GM23338 (cell line): Measurements from ENCODE around the gene DLGAP3. TPM values are rescaled to one million over a fixed set of nuclear protein-coding genes. Genes with fewer than 3 reads are reported as not detected.
A peak's percentile ranks its signal among the peaks of the same experiment; 100 is the strongest.

Experiments used
- ATAC-seq: fragments of 200-7000 bp; cut with Tn5 transposase; 3 replicates; pipeline ENCODE4 v1.9.1; 2020
- DNase-seq: peaks from one replicate; pipeline ENCODE4 v3.0.0-alpha.2; 2015; ENCODE audit warnings: low spot score
- H2AFZ ChIP-seq: fragments of 200-600 bp; sonication (generic); 2 replicates; pipeline ENCODE4 v1.8.0; 2016; ENCODE audit warnings: antibody characterized with exemption, mild to moderate bottlenecking, moderate library complexity
- H3F3A ChIP-seq: fragments of 200-600 bp; sonication (generic); replicated peaks from 2 replicates; pipeline ENCODE4 v1.8.0; 2017; ENCODE audit warnings: antibody characterized with exemption, mixed run types, low read depth
- H3K27ac ChIP-seq: fragments of 200-600 bp; sonication (generic); 2 replicates; pipeline ENCODE4 v1.6.1; 2016; ENCODE audit warnings: low read depth
- H3K27me3 ChIP-seq: fragments of 200-600 bp; sonication (generic); 2 replicates; pipeline ENCODE4 v1.8.0; 2016; ENCODE audit warnings: mild to moderate bottlenecking, mixed run types, moderate library complexity; ENCODE audit not compliant: insufficient read depth
- H3K36me3 ChIP-seq: fragments of 200-600 bp; sonication (generic); 2 replicates; pipeline ENCODE4 v1.8.0; 2016; ENCODE audit warnings: mild to moderate bottlenecking; ENCODE audit not compliant: insufficient read depth
- H3K4me1 ChIP-seq: fragments of 200-600 bp; sonication (generic); 2 replicates; pipeline ENCODE4 v1.8.0; 2016; ENCODE audit warnings: mild to moderate bottlenecking, moderate library complexity; ENCODE audit not compliant: insufficient read depth
- H3K4me2 ChIP-seq: fragments of 200-600 bp; sonication (generic); 2 replicates; pipeline ENCODE4 v1.7.1; 2017; ENCODE audit warnings: mixed run types
- H3K4me3 ChIP-seq: fragments of 200-600 bp; sonication (generic); 2 replicates; pipeline ENCODE4 v1.6.1; 2016; ENCODE audit warnings: mixed run types
- H3K79me2 ChIP-seq: fragments of 200-600 bp; sonication (generic); replicated peaks from 2 replicates; pipeline ENCODE4 v1.8.0; 2017; ENCODE audit warnings: mild to moderate bottlenecking; ENCODE audit not compliant: insufficient read depth
- H3K9me2 ChIP-seq: fragments of 200-600 bp; sonication (generic); 2 replicates; pipeline ENCODE4 v1.8.0; 2017; ENCODE audit not compliant: insufficient read depth
- H4K20me1 ChIP-seq: fragments of 200-600 bp; sonication (generic); replicated peaks from 2 replicates; pipeline ENCODE4 v1.8.0; 2017; ENCODE audit warnings: mild to moderate bottlenecking; ENCODE audit not compliant: insufficient read depth
- H3K27ac Mint-ChIP-seq: 2 replicates; pipeline ENCODE4 v1.8.0; 2020; ENCODE audit warnings: inconsistent platforms, mild to moderate bottlenecking, moderate library complexity, mixed read lengths
- H3K27me3 Mint-ChIP-seq: 3 replicates; pipeline ENCODE4 v1.8.0; 2022; ENCODE audit warnings: low read depth, mild to moderate bottlenecking, moderate library complexity, mixed read lengths, inconsistent platforms; ENCODE audit not compliant: insufficient read depth, poor library complexity
- H3K36me3 Mint-ChIP-seq: 3 replicates; pipeline ENCODE4 v1.8.0; 2021; ENCODE audit warnings: low read depth, mild to moderate bottlenecking, inconsistent platforms, moderate library complexity, mixed read lengths
- H3K4me1 Mint-ChIP-seq: 3 replicates; pipeline ENCODE4 v1.8.0; 2020; ENCODE audit warnings: mild to moderate bottlenecking, inconsistent platforms, mixed read lengths
- H3K4me3 Mint-ChIP-seq: 3 replicates; pipeline ENCODE4 v1.8.0; 2021; ENCODE audit warnings: moderate library complexity, mild to moderate bottlenecking, inconsistent platforms, mixed read lengths
- H3K9me3 Mint-ChIP-seq: 3 replicates; pipeline ENCODE4 v1.8.0; 2020; ENCODE audit warnings: moderate library complexity, mild to moderate bottlenecking, inconsistent platforms, mixed read lengths
- CREB1 ChIP-seq: fragments of 250-450 bp; sonication (Bioruptor Pico); IDR thresholded peaks from 2 replicates; pipeline ENCODE4 v1.5.0; 2020; ENCODE audit warnings: low read depth, mild to moderate bottlenecking, moderate library complexity
- EZH2 ChIP-seq: fragments of 200-600 bp; sonication (generic); IDR thresholded peaks from one replicate; pipeline ENCODE4 v1.8.0; 2017; ENCODE audit warnings: antibody characterized with exemption, mild to moderate bottlenecking, low read depth; ENCODE audit not compliant: unreplicated experiment
- EZH2phosphoT487 ChIP-seq: fragments of 200-600 bp; sonication (generic); IDR thresholded peaks from one replicate; pipeline ENCODE4 v1.8.1; 2018; ENCODE audit warnings: antibody characterized with exemption; ENCODE audit not compliant: unreplicated experiment
- JUNB ChIP-seq: IDR thresholded peaks from one replicate; pipeline ENCODE4 v1.6.1; 2016; ENCODE audit warnings: antibody characterized with exemption; ENCODE audit not compliant: unreplicated experiment
- POLR2AphosphoS5 ChIP-seq: IDR thresholded peaks from 2 replicates; pipeline ENCODE4 v1.6.1; 2016; ENCODE audit warnings: antibody characterized with exemption, low read depth
- STAT1 ChIP-seq: IDR thresholded peaks from one replicate; pipeline ENCODE4 v1.6.1; 2016; ENCODE audit warnings: antibody characterized with exemption; ENCODE audit not compliant: unreplicated experiment
- polyA plus RNA-seq: library from polyadenylated mRNA; unstranded; fragments of >200 nt; fragmentation: Nextera tagmentation; extraction: Ambion mirVana; gene quantifications from 2 replicates; pipeline ENCODE4 v1.2.1, GENCODE V29; 2016
- total RNA-seq: library from RNA; depleted of rRNA; stranded (reverse); fragments of >200 nt; shearing (Covaris generic); gene quantifications from 2 replicates; pipeline ENCODE4 v1.2.3, GENCODE V29; 2014
- TF ChIP-seq, protein P1 (sequence below): IDR thresholded peaks from 2 replicates; pipeline ENCODE4 v1.6.1; 2016; ENCODE audit warnings: antibody characterized with exemption
- TF ChIP-seq, protein P2 (sequence below), 2 experiments: fragments of 200-600 bp in 1 of 2; sonication (generic) in 1 of 2; conservative IDR thresholded peaks; 2 replicates each; pipeline versions ENCODE4 v1.5.1 to v1.6.1; 2016 to 2017; ENCODE audit warnings: antibody characterized with exemption in 2 of 2, low read depth in 2 of 2, mild to moderate bottlenecking in 2 of 2, moderate library complexity in 1 of 2
- TF ChIP-seq, protein P3 (sequence below): IDR thresholded peaks from one replicate; pipeline ENCODE4 v1.6.1; 2018; ENCODE audit warnings: antibody characterized with exemption; ENCODE audit not compliant: unreplicated experiment

DLGAP3 gene
- total and polyA plus RNA-seq, 2 experiments from 2014 or later: 7.1 to 13.7 TPM

DNA sequence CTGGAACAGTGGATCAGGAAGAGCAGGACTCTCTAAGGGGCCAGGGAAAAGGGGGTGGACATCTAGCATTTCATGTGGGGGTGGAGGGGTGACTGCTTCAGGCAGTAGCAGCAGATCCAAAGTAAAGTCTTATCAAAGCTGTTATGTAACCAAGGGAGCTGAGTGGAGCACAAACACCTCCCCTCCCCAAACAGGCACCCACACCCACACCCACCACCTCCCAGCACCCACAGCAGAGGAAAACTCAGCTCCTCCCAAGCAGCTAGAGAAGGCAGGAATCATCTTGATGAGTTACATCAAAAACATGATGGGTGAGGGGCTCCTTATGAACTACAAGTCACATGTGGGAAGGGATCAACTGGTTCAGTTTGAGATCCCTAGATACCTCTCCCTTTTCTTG is 6.0 kb downstream of the DLGAP3 start:
- 0 out of 2 replicates have a peak, but pooled peaks cover 3% of the 10 kb centered on the region for H3F3A ChIP-seq
- H3K4me2 ChIP-seq: no peak overlapping the region; the same call in 1 of the 2 replicates
- Mint-ChIP-seq H3K27ac (no peak overlapping the region), H3K36me3 (no peaks in the 10 kb centered on the region; the same call in 2 of the 3 replicates), H3K27me3 (peaks cover 18% of the 10 kb centered on the region), H3K4me3 (peak overlapping the region; percentile 25; the same call in 1 of the 3 replicates), H3K9me3 (no peaks in the 10 kb centered on the region; the same call in 2 of the 3 replicates), H3K4me1 (peaks cover 82% of the 10 kb centered on the region)
- H2AFZ ChIP-seq: no peak overlapping the region
- peaks cover 17% of the 10 kb centered on the region for H4K20me1 ChIP-seq
- peaks cover 66% of the 10 kb centered on the region for H3K4me1 ChIP-seq
- no peaks in the 10 kb centered on the region for H3K79me2 ChIP-seq
- no peak overlapping the region for H3K27ac ChIP-seq
- TF ChIP-seq STAT1: no peak
- TF ChIP-seq, protein P1, sequence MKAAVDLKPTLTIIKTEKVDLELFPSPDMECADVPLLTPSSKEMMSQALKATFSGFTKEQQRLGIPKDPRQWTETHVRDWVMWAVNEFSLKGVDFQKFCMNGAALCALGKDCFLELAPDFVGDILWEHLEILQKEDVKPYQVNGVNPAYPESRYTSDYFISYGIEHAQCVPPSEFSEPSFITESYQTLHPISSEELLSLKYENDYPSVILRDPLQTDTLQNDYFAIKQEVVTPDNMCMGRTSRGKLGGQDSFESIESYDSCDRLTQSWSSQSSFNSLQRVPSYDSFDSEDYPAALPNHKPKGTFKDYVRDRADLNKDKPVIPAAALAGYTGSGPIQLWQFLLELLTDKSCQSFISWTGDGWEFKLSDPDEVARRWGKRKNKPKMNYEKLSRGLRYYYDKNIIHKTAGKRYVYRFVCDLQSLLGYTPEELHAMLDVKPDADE: no peak
- no peak for TF ChIP-seq JUNB
- no peak overlapping the region for H3K4me3 ChIP-seq
- H3K9me2 ChIP-seq: no peaks in the 10 kb centered on the region
- no peak for DNase-seq
- no peak for ATAC-seq
- H3K27me3 ChIP-seq: peaks cover 27% of the 10 kb centered on the region
- no peaks in the 10 kb centered on the region for H3K36me3 ChIP-seq

DNA sequence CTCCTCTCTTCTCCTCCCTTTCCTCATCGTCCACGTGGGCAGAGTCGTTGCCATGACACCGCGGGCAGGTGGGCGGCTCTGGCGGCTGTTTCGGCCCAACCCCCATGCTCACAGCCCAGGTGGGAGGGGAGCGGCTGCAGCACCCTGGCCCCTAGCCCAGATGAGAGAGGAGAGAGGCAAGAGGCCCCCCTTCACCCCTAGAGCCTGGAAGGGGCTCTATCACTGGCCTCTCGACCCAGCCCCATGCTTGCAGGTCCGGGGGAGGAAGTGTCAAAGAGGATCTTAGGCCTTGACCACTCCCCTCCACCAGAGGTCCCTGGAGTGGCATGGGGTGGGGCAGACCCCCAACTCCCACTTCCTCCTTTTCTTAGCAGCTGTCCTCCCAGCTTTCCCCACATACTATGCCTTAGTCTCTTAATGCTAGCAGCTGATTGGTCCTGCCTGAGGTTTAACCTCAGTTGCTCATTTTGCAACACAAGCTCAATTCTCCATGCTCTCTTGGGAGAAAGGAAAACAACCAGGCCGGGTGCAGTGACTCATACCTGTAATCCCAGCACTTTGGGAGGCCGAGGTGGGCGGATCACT is 10.4 kb downstream of the DLGAP3 start:
- H3K4me2 ChIP-seq: peak overlapping the region; percentile 64
- 0 out of 2 replicates have a peak, but pooled peaks cover under 1% of the 10 kb centered on the region for H3K27me3 ChIP-seq
- H3K4me1 ChIP-seq: peaks cover 46% of the 10 kb centered on the region
- Mint-ChIP-seq H3K27me3 (peaks cover 9% of the 10 kb centered on the region), H3K9me3 (no peaks in the 10 kb centered on the region), H3K36me3 (no peaks in the 10 kb centered on the region; the same call in 2 of the 3 replicates), H3K4me3 (peak overlapping the region; percentile 45), H3K4me1 (peaks cover 48% of the 10 kb centered on the region), H3K27ac (peak overlapping the region; percentile 7; the same call in 1 of the 2 replicates)
- no peak overlapping the region for H3K27ac ChIP-seq
- peak overlapping the region; percentile 39; the same call in 1 of the 2 replicates for H3K4me3 ChIP-seq
- TF ChIP-seq, protein P2, sequence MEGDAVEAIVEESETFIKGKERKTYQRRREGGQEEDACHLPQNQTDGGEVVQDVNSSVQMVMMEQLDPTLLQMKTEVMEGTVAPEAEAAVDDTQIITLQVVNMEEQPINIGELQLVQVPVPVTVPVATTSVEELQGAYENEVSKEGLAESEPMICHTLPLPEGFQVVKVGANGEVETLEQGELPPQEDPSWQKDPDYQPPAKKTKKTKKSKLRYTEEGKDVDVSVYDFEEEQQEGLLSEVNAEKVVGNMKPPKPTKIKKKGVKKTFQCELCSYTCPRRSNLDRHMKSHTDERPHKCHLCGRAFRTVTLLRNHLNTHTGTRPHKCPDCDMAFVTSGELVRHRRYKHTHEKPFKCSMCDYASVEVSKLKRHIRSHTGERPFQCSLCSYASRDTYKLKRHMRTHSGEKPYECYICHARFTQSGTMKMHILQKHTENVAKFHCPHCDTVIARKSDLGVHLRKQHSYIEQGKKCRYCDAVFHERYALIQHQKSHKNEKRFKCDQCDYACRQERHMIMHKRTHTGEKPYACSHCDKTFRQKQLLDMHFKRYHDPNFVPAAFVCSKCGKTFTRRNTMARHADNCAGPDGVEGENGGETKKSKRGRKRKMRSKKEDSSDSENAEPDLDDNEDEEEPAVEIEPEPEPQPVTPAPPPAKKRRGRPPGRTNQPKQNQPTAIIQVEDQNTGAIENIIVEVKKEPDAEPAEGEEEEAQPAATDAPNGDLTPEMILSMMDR (conservative IDR thresholded peaks at IDR 0.05; ENCODE audit: low read depth in 2 of 2): peak; percentile 33 to 58; a peak in 3 of 4 replicates
- no peak for TF ChIP-seq JUNB
- ATAC-seq: peak; percentile 89
- peak; percentile 81 for DNase-seq
- H3K79me2 ChIP-seq: no peaks in the 10 kb centered on the region
- no peaks in the 10 kb centered on the region for H3F3A ChIP-seq
- H3K9me2 ChIP-seq: no peaks in the 10 kb centered on the region
- no peaks in the 10 kb centered on the region for H3K36me3 ChIP-seq
- H2AFZ ChIP-seq: peak overlapping the region; percentile 84
- no peaks in the 10 kb centered on the region; the same call in 1 of the 2 replicates for H4K20me1 ChIP-seq

DNA sequence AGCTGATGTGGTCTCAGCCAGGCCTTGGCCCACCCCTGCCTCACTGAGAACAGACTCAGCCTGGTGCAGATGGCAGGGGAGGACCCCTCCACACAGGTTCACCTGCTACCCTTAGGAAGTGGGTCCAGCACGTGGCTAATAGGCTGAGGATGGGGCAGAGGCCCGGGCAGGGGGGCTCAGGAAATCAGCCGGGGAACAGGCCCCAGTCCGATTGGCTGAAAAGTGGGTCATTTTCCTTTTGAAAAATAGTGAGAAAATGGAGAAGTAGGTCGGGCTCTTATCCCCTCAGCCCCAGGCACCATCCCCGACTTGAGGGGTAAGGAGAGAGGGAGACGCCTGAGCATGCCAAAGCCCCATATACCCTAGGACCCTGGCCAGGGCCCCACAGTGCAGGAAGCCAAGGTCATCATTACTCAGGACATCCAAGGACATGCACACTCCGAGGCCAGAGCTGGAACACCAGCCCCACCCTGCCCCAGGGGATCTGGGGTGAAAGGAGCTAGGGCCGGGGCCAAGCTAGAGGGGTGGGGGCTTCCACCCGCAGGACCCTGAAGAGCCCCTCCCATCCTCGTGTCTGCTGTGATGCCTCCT is 11.0 kb downstream of the DLGAP3 start:
- TF ChIP-seq POLR2AphosphoS5 (no peak), STAT1 (no peak), CREB1 (no peak), EZH2 (no peak), EZH2phosphoT487 (no peak)
- TF ChIP-seq, protein P3, sequence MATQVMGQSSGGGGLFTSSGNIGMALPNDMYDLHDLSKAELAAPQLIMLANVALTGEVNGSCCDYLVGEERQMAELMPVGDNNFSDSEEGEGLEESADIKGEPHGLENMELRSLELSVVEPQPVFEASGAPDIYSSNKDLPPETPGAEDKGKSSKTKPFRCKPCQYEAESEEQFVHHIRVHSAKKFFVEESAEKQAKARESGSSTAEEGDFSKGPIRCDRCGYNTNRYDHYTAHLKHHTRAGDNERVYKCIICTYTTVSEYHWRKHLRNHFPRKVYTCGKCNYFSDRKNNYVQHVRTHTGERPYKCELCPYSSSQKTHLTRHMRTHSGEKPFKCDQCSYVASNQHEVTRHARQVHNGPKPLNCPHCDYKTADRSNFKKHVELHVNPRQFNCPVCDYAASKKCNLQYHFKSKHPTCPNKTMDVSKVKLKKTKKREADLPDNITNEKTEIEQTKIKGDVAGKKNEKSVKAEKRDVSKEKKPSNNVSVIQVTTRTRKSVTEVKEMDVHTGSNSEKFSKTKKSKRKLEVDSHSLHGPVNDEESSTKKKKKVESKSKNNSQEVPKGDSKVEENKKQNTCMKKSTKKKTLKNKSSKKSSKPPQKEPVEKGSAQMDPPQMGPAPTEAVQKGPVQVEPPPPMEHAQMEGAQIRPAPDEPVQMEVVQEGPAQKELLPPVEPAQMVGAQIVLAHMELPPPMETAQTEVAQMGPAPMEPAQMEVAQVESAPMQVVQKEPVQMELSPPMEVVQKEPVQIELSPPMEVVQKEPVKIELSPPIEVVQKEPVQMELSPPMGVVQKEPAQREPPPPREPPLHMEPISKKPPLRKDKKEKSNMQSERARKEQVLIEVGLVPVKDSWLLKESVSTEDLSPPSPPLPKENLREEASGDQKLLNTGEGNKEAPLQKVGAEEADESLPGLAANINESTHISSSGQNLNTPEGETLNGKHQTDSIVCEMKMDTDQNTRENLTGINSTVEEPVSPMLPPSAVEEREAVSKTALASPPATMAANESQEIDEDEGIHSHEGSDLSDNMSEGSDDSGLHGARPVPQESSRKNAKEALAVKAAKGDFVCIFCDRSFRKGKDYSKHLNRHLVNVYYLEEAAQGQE: peak; percentile 19
- TF ChIP-seq, protein P1: no peak
- Histone ChIP-seq H3K4me1 (peaks cover 40% of the 10 kb centered on the region), H3K36me3 (no peaks in the 10 kb centered on the region), H3K9me2 (no peaks in the 10 kb centered on the region), H2AFZ (peak overlapping the region; percentile 84), H3K4me2 (peak overlapping the region; percentile 64), H3K4me3 (peak overlapping the region; percentile 39; the same call in 1 of the 2 replicates), H3K79me2 (no peaks in the 10 kb centered on the region), H3F3A (no peaks in the 10 kb centered on the region), H3K27me3 (no peaks in the 10 kb centered on the region), H4K20me1 (no peaks in the 10 kb centered on the region; the same call in 1 of the 2 replicates), H3K27ac (no peak overlapping the region)
- H3K4me1 Mint-ChIP-seq: peaks cover 43% of the 10 kb centered on the region
- peaks cover 9% of the 10 kb centered on the region for H3K27me3 Mint-ChIP-seq
- H3K9me3 Mint-ChIP-seq: no peaks in the 10 kb centered on the region
- ATAC-seq (peak; percentile 43), DNase-seq (no peak)
- H3K4me3 Mint-ChIP-seq: no peak overlapping the region
- H3K27ac Mint-ChIP-seq: no peak overlapping the region
- H3K36me3 Mint-ChIP-seq: no peaks in the 10 kb centered on the region
